Caco-2 (cell line): ENCODE measurements around the gene EIF2B5. TPM values are rescaled to one million over a fixed set of nuclear protein-coding genes. Genes with fewer than 3 reads are reported as not detected.

Experiments used
- BruUV-seq: library from RNA; stranded (reverse); fragments of 400-500 nt; replicated peaks from 2 replicates; lab custom pipeline; 2021; lab: Mats Ljungman, UMichigan
- CTCF ChIA-PET: fragments of 300-600 bp; sonication (Branson Sonifier 250); formaldehyde crosslinking; loops from one replicate; lab custom pipeline; 2022; ENCODE audit warnings: antibody characterized with exemption; lab: Charles Lee
- POLR2A ChIA-PET: fragments of 300-600 bp; sonication (Branson Sonifier 250); formaldehyde crosslinking; loops from one replicate; lab custom pipeline; 2022; ENCODE audit warnings: antibody characterized with exemption; lab: Charles Lee
- DNase-seq, 2 experiments: peaks; one replicate each; pipeline versions ENCODE4 v3.0.0 to v3.0.0-alpha.2; 2020 to 2022
- H3K27me3 ChIP-seq: replicated peaks from 2 replicates; pipeline ENCODE4 v1.6.0; 2011; ENCODE audit warnings: low read length; ENCODE audit not compliant: control insufficient read depth, insufficient read depth
- H3K36me3 ChIP-seq: 2 replicates; pipeline ENCODE4 v1.5.1; 2011; ENCODE audit warnings: low read length; ENCODE audit not compliant: control insufficient read depth, insufficient read depth
- H3K4me1 ChIP-seq: fragments of 250-450 bp; sonication (Bioruptor Pico); 2 replicates; pipeline ENCODE4 v1.5.1; 2020; ENCODE audit warnings: mild to moderate bottlenecking
- H3K4me3 ChIP-seq: 2 replicates; pipeline ENCODE4 v1.5.1; 2011; ENCODE audit warnings: low read depth, mild to moderate bottlenecking, control low read depth, low read length
- H3K9me3 ChIP-seq: fragments of 250-450 bp; sonication (Bioruptor Pico); 2 replicates; pipeline ENCODE4 v1.5.1; 2020; ENCODE audit warnings: mild to moderate bottlenecking, moderate library complexity
- H3K27ac Mint-ChIP-seq: one replicate; pipeline ENCODE4 v1.8.0; 2022; ENCODE audit warnings: mixed read lengths; ENCODE audit not compliant: unreplicated experiment
- H3K27me3 Mint-ChIP-seq: one replicate; pipeline ENCODE4 v1.8.0; 2022; ENCODE audit warnings: mixed read lengths; ENCODE audit not compliant: insufficient read depth, unreplicated experiment
- H3K36me3 Mint-ChIP-seq: one replicate; pipeline ENCODE4 v1.8.0; 2022; ENCODE audit warnings: mild to moderate bottlenecking, mixed read lengths; ENCODE audit not compliant: insufficient read depth, unreplicated experiment
- H3K4me1 Mint-ChIP-seq: one replicate; pipeline ENCODE4 v1.8.0; 2022; ENCODE audit warnings: low read depth, mixed read lengths; ENCODE audit not compliant: unreplicated experiment
- H3K4me3 Mint-ChIP-seq: one replicate; pipeline ENCODE4 v1.8.0; 2022; ENCODE audit warnings: mild to moderate bottlenecking, moderate library complexity, mixed read lengths; ENCODE audit not compliant: unreplicated experiment
- H3K9me3 Mint-ChIP-seq: one replicate; pipeline ENCODE4 v1.8.0; 2022; ENCODE audit warnings: mixed read lengths; ENCODE audit not compliant: unreplicated experiment
- CTCF ChIP-seq, 2 experiments: fragments of 200-600 bp in 1 of 2; IDR thresholded peaks; 1 replicate in 1 of 2; 2 replicates in 1 of 2; pipeline versions ENCODE4 v1.5.1 to v1.8.0; 2011 to 2022; ENCODE audit warnings: antibody characterized with exemption in 1 of 2, control low read depth in 1 of 2, inconsistent platforms in 1 of 2, low read depth in 1 of 2, low read length in 1 of 2, mild to moderate bottlenecking in 1 of 2, moderate library complexity in 1 of 2; ENCODE audit not compliant: insufficient read depth in 1 of 2, severe bottlenecking in 1 of 2, unreplicated experiment in 1 of 2
- intact Hi-C: fragments of 100-400 bp; cut with micrococcal nuclease; formaldehyde crosslinking; loops from one replicate; pipeline ENCODE4 v1.10.0; 2022; ENCODE audit not compliant: unreplicated experiment
- total RNA-seq: library from RNA; stranded (reverse); gene quantifications from 2 replicates; pipeline ENCODE4 v1.2.3, GENCODE V29; 2022

The EIF2B5 gene
- total RNA-seq, 1 experiment from 2014 or later = 43.8 TPM

GRCh38 chr3:184096811-184097383 lies 38.3 kb upstream of the EIF2B5 start, which contains the start of gene HTR3E:
TSS of gene HTR3E (plus strand) at chr3:184097064. CDS start at chr3:184097530, 466 bp downstream.
- no peak within 1 kb of the TSS for H3K4me3 ChIP-seq
- CTCF ChIA-PET = no interaction called here
- no peaks in the 10 kb centered on the region for H3K27me3 ChIP-seq
- no peaks in the 10 kb centered on the region for H3K36me3 ChIP-seq
- Mint-ChIP-seq H3K4me3 (no peak within 1 kb of the TSS), H3K27ac (no peak within 1 kb of the TSS), H3K9me3 (no peaks in the 10 kb centered on the region), H3K36me3 (no peaks in the 10 kb centered on the region), H3K27me3 (peaks cover 3% of the 10 kb centered on the region), H3K4me1 (no peaks in the 10 kb centered on the region)
- no peaks in the 10 kb centered on the region for H3K4me1 ChIP-seq
- no peak for TF ChIP-seq CTCF (IDR thresholded peaks at IDR 0.05; ENCODE audit: insufficient read depth in 1 of 2, low read depth in 1 of 2, low read length in 1 of 2, severe bottlenecking in 1 of 2, unreplicated experiment in 1 of 2)
- intact Hi-C loops = no loop called here
- POLR2A ChIA-PET = no interaction called here
- H3K9me3 ChIP-seq = peaks cover 17% of the 10 kb centered on the region
- DNase-seq = no peak
- no TSS peak for BruUV-seq

- Mint-ChIP-seq H3K36me3 (no peaks in the 10 kb centered on the region), H3K4me1 (no peaks in the 10 kb centered on the region), H3K9me3 (no peaks in the 10 kb centered on the region), H3K4me3 (no peak overlapping the region), H3K27ac (no peak overlapping the region), H3K27me3 (peaks cover 3% of the 10 kb centered on the region)
- Histone ChIP-seq H3K27me3 (no peaks in the 10 kb centered on the region), H3K4me1 (no peaks in the 10 kb centered on the region), H3K4me3 (no peak overlapping the region), H3K9me3 (peaks cover 10% of the 10 kb centered on the region), H3K36me3 (no peaks in the 10 kb centered on the region)
- DNase-seq = no peak
- TF ChIP-seq CTCF (IDR thresholded peaks at IDR 0.05; ENCODE audit: insufficient read depth in 1 of 2, low read depth in 1 of 2, low read length in 1 of 2, severe bottlenecking in 1 of 2, unreplicated experiment in 1 of 2) = no peak
- ChIA-PET CTCF (no interaction called here), POLR2A (no interaction called here)
- BruUV-seq = no TSS peak
- intact Hi-C loops = no loop called here
These were observed 37.6 kb upstream of the EIF2B5 start for GRCh38 chr3:184097556-184097955.

GRCh38 chr3:184099806-184100686 lies 35.1 kb upstream of the EIF2B5 start:
- H3K4me3 Mint-ChIP-seq = no peak overlapping the region
- DNase-seq = no peak
- H3K36me3 ChIP-seq = no peaks in the 10 kb centered on the region
- H3K36me3 Mint-ChIP-seq = no peaks in the 10 kb centered on the region
- H3K27ac Mint-ChIP-seq = no peak overlapping the region
- TF ChIP-seq CTCF (IDR thresholded peaks at IDR 0.05; ENCODE audit: insufficient read depth in 1 of 2, low read depth in 1 of 2, low read length in 1 of 2, severe bottlenecking in 1 of 2, unreplicated experiment in 1 of 2) = no peak
- intact Hi-C loops = no loop called here
- no peaks in the 10 kb centered on the region for H3K4me1 Mint-ChIP-seq
- ChIA-PET CTCF (interaction anchor here (0.7 kb wide), 1 partner anchor 305 kb away, joined by 3 read pairs; no protein-coding TSS in a partner anchor), POLR2A (interaction anchor here (1.2 kb wide), 1 partner anchor 82 kb away, joined by 6 read pairs; the partner anchor contains the start of gene ABCC5)
- H3K27me3 ChIP-seq = no peaks in the 10 kb centered on the region
- BruUV-seq = no TSS peak
- no peaks in the 10 kb centered on the region for H3K9me3 Mint-ChIP-seq
- peaks cover 3% of the 10 kb centered on the region for H3K27me3 Mint-ChIP-seq
- no peaks in the 10 kb centered on the region for H3K9me3 ChIP-seq
- H3K4me1 ChIP-seq = no peaks in the 10 kb centered on the region
- H3K4me3 ChIP-seq = no peak overlapping the region
